Testis (tissue), 2 donors: ENCODE measurements around the gene MAPKAPK2.

Source experiments
- POLR2A ChIP-seq: fragments of 450-650 bp; IDR thresholded peaks from one replicate; pipeline ENCODE4 v1.6.1; 2017; ENCODE audit warnings: antibody characterized with exemption, mild to moderate bottlenecking, moderate library complexity
- TF ChIP-seq, protein P1 (sequence below), 3 experiments: fragments of 450-650 bp in 2 of 3; fragments of 200-600 bp in 1 of 3; sonication (generic) in 1 of 3; IDR thresholded peaks; one replicate each; pipeline ENCODE4 v1.5.1; 2016 to 2019; ENCODE audit warnings: antibody characterized with exemption in 3 of 3, mild to moderate bottlenecking in 2 of 3, moderate library complexity in 1 of 3

DNA sequence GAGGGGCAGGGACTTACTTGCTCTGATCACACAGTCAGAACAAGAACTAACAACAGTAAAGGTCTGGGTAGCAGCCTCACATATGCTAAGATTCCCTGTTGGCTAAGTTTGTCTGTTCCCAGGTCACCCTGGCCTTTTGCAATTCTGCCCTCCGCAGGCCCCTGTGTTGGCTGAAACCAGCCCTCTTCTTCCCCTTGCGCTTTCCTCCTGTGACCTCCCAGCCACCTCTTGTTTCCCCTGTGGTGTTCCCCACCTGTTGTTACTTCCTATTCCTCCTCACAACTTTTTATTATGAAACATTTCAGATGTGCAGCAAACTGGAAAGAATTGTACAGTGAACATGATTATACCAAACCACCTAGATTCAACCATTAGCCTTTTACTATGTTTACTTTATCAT, 23.4 kb downstream of the MAPKAPK2 start:
- TF ChIP-seq, protein P1, sequence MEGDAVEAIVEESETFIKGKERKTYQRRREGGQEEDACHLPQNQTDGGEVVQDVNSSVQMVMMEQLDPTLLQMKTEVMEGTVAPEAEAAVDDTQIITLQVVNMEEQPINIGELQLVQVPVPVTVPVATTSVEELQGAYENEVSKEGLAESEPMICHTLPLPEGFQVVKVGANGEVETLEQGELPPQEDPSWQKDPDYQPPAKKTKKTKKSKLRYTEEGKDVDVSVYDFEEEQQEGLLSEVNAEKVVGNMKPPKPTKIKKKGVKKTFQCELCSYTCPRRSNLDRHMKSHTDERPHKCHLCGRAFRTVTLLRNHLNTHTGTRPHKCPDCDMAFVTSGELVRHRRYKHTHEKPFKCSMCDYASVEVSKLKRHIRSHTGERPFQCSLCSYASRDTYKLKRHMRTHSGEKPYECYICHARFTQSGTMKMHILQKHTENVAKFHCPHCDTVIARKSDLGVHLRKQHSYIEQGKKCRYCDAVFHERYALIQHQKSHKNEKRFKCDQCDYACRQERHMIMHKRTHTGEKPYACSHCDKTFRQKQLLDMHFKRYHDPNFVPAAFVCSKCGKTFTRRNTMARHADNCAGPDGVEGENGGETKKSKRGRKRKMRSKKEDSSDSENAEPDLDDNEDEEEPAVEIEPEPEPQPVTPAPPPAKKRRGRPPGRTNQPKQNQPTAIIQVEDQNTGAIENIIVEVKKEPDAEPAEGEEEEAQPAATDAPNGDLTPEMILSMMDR (IDR thresholded peaks at IDR 0.05), result no peak
- no peak for TF ChIP-seq POLR2A
